ENCODE results near the gene DCTN3. TPM values are rescaled to one million over a fixed set of nuclear protein-coding genes. Genes with fewer than 3 reads are reported as not detected.

The DCTN3 gene
- total RNA-seq, 1 donor from 2014 or later = 31.7 TPM

DNA sequence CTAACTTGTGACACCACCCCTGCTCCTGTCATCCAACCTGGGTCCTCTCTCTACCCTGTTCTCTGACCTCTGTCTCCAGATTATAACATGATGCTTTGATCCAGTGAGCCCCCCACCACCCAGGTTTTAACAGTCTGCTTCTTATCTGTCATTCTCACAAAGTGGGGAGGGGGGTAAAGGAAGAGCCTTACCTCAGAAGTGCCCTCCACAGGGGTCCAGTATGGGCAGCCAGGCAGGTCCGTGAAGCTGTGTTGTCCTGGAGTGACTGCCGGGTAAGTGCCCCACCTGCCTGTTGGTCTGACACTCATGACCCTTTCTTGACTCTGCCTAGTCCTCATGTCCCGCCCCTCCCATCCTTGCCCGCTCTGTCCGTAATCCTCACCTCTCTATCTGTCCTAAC lies 35.1 kb upstream of the DCTN3 start:
- H3K27me3 ChIP-seq = no peaks in the 10 kb centered on the region
- peak overlapping the region; percentile 89 to 96 for H3K27ac ChIP-seq
- H3K4me1 ChIP-seq = peaks cover 22 to 49% of the 10 kb centered on the region in 2 donors
- H3K4me3 ChIP-seq = no peak overlapping the region
- peaks cover 15 to 17% of the 10 kb centered on the region in 2 donors for H3K36me3 ChIP-seq
- DNase-seq (ENCODE audit: low spot score in 2 of 2) = no peak
- TF ChIP-seq, protein P1, sequence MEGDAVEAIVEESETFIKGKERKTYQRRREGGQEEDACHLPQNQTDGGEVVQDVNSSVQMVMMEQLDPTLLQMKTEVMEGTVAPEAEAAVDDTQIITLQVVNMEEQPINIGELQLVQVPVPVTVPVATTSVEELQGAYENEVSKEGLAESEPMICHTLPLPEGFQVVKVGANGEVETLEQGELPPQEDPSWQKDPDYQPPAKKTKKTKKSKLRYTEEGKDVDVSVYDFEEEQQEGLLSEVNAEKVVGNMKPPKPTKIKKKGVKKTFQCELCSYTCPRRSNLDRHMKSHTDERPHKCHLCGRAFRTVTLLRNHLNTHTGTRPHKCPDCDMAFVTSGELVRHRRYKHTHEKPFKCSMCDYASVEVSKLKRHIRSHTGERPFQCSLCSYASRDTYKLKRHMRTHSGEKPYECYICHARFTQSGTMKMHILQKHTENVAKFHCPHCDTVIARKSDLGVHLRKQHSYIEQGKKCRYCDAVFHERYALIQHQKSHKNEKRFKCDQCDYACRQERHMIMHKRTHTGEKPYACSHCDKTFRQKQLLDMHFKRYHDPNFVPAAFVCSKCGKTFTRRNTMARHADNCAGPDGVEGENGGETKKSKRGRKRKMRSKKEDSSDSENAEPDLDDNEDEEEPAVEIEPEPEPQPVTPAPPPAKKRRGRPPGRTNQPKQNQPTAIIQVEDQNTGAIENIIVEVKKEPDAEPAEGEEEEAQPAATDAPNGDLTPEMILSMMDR (IDR thresholded peaks at IDR 0.05) = no peak
- H3K9me3 ChIP-seq = no peaks in the 10 kb centered on the region
- intact Hi-C loops (cut with DNase I) = loop anchor here (10.0 kb wide), 1 partner anchor 419 kb away; the partner anchor contains the start of genes FANCG and VCP

DNA sequence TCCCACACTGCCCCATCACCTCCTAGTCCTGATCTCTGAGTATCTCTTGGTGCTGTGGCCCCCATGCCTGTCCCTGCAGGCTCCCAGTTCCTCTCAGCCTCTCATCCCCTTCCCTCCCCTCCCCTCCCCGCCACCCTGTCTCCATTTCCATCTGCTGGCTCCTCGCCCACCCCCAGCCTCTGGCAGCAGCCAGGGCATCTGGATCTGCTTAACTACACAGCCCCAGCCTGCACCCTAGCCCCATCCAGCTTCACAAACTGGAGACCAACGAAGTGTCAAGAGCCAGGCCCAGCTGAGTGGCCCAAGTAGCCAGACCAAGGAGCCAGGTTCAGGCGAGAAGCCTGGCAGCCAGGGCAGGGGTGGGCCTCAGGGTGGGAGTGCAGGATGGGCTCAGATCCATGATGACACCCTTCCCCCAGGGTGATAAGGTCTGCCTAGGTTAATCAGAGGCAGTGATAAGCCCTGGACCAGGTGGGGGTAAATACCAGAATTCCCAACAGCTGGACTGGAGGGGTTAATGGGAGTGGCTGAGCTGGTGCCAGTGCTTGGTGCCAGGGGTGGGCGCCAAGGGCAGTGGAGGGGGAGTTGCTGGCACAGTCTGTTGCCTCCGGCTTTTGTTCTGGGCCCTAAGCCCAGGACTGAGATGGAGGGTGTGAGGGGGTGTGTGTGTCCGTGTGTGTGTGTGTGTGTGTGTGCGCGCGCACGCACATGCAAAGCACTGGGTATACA lies 34.2 kb upstream of the DCTN3 start:
- intact Hi-C loops (cut with DNase I) = loop anchor here (5.0 to 10.0 kb wide), 2 partner anchors 338 to 420 kb away; partner anchors contain the start of genes FANCG and VCP
- peaks cover 22 to 49% of the 10 kb centered on the region in 2 donors for H3K4me1 ChIP-seq
- H3K36me3 ChIP-seq = peaks cover 11 to 14% of the 10 kb centered on the region in 2 donors
- no peaks in the 10 kb centered on the region for H3K9me3 ChIP-seq
- peak overlapping the region; percentile 89 to 96 for H3K27ac ChIP-seq
- peak overlapping the region in 1 of 2 donors; percentile 65 for H3K4me3 ChIP-seq
- peak in 1 of 2 donors; percentile 89 for DNase-seq (ENCODE audit: low spot score in 2 of 2)
- no peaks in the 10 kb centered on the region for H3K27me3 ChIP-seq
- TF ChIP-seq, protein P1 (IDR thresholded peaks at IDR 0.05) = no peak

- Histone ChIP-seq H3K36me3 (peaks cover 14 to 24% of the 10 kb centered on the region in 2 donors), H3K27ac (peak overlapping the region; percentile 89 to 96), H3K27me3 (no peaks in the 10 kb centered on the region), H3K9me3 (no peaks in the 10 kb centered on the region), H3K4me1 (peaks cover 22 to 52% of the 10 kb centered on the region in 2 donors), H3K4me3 (peak overlapping the region; percentile 8 to 65)
- peak in 1 of 2 donors; percentile 36 for DNase-seq (ENCODE audit: low spot score in 2 of 2)
- intact Hi-C loops (cut with DNase I) = loop anchor here (1.0 to 10.0 kb wide), 3 partner anchors 12 to 421 kb away; partner anchors contain the start of genes FANCG and VCP
- TF ChIP-seq, protein P1 (IDR thresholded peaks at IDR 0.05) = no peak
These were observed 33.1 kb upstream of the DCTN3 start for GRCh38 chr9:34653151-34654072.

DNA sequence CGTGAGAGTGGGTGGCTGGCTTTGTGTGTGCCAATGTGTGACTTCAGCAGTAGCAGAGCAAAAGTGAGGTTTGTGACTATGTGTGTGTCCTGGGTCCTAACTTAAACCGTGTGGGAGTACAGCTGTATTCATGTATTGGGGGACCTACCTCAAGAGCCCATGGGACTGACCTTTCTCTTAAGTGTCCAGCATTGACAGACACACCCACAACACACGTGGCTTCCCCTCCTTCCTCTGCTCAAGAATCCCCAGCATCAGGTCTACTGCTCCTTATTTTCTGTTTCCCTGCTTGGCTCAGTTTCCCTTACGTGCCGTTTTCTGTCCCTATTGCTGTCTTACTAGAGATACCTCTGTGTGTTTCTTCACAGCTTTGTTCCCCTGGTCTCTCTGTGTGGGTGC lies 32.3 kb upstream of the DCTN3 start:
- DNase-seq (ENCODE audit: low spot score in 2 of 2) = no peak
- peak overlapping the region; percentile 42 to 65 for H3K4me3 ChIP-seq
- no peaks in the 10 kb centered on the region for H3K9me3 ChIP-seq
- TF ChIP-seq, protein P1 (IDR thresholded peaks at IDR 0.05) = no peak
- peaks cover 17 to 23% of the 10 kb centered on the region in 2 donors for H3K36me3 ChIP-seq
- H3K27me3 ChIP-seq = no peaks in the 10 kb centered on the region
- peaks cover 28 to 60% of the 10 kb centered on the region in 2 donors for H3K4me1 ChIP-seq
- H3K27ac ChIP-seq = peak overlapping the region; percentile 89 to 96
- intact Hi-C loops (cut with DNase I) = loop anchor here (5.0 to 10.0 kb wide), 2 partner anchors 340 to 422 kb away; partner anchors contain the start of genes FANCG and VCP

DNA sequence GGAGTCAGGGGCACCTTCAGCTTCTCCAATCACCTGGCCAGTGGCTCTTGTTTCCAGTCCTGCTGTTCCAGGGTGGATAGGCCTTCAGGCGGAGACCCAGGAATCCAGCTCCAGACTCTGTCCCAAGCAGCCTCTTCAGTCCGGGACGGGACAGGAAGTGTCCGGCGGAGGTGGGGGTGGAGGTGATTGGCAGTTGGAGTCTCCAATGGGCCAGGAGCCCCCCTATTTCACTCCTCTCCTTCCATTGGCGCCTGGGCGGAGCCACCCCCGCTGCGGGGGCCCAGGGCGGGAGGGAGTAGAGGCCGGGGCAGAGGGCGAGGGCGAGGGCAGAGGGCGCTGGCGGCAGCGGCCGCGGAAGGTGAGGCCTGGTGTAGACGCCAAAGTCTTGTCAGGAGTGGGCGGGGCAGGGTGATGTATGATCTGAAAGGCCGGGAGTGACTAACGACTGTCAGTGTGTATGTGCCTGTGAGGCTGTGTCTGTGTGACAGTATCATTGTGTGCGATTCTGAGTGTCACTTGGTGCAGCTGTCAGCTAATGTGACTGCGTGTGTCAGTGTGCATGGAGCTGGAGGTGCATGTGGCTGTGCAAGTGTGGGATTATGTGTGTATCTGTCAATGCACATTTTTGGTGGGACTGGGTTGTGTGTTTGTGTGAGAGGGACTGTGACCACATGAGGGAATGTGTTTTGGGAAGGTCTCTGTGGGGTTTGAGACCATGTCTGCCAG lies 31.7 kb upstream of the DCTN3 start, which contains the start of gene IL11RA:
TSS of gene IL11RA (plus strand) at position 310 of the 726 bp plus-strand sequence. CDS start 3,033 bp downstream, outside the sequence.
- no peaks in the 10 kb centered on the region for H3K27me3 ChIP-seq
- H3K9me3 ChIP-seq = no peaks in the 10 kb centered on the region
- H3K4me3 ChIP-seq = peak within 1 kb of the TSS; percentile 42 to 65
- peaks cover 33 to 64% of the 10 kb centered on the region in 2 donors for H3K4me1 ChIP-seq
- TF ChIP-seq, protein P1 (IDR thresholded peaks at IDR 0.05) = peak in 1 of 3 experiments; percentile 4
- intact Hi-C loops (cut with DNase I) = loop anchor here (5.0 to 10.0 kb wide), 2 partner anchors 340 to 423 kb away; partner anchors contain the start of genes FANCG and VCP
- H3K36me3 ChIP-seq = peaks cover 17 to 21% of the 10 kb centered on the region in 2 donors
- peak within 1 kb of the TSS; percentile 89 to 96 for H3K27ac ChIP-seq
- DNase-seq (ENCODE audit: low spot score in 2 of 2) = peak; percentile 53 to 94

Data from ascending aorta (tissue), 2 donors.